HepG2 (cell line): ENCODE measurements around the gene MPZL3. TPM values are rescaled to one million over a fixed set of nuclear protein-coding genes. Genes with fewer than 3 reads are reported as not detected.

ENCODE experiments used
- ATAC-seq: fragments of 200-7000 bp; cut with Tn5 transposase; 3 replicates; pipeline ENCODE4 v1.9.1; 2020; ENCODE audit warnings: mild to moderate bottlenecking, moderate library complexity
- BruUV-seq: library from RNA; stranded (reverse); fragments of 400-500 nt; replicated peaks from 2 replicates; lab custom pipeline; 2021; lab: Mats Ljungman, UMichigan
- CTCF ChIA-PET: fragments of 300-600 bp; formaldehyde crosslinking; extraction: SDS; loops from one replicate; lab custom pipeline; 2021; ENCODE audit warnings: low total read pairs, inconsistent platforms, low intra/inter-chr PET ratio; lab: Yijun Ruan, JAX
- POLR2A ChIA-PET: fragments of 350-600 bp; sonication (Branson Sonifier 250); formaldehyde crosslinking; loops from one replicate; lab custom pipeline; 2020; ENCODE audit warnings: antibody characterized with exemption, inconsistent platforms; lab: Yijun Ruan, JAX
- DNase-seq: peaks from one replicate; pipeline ENCODE4 v3.0.0-alpha.2; 2015; ENCODE audit warnings: low spot score
- FAIRE-seq: peaks from 3 replicates; lab custom pipeline; 2011; peaks lifted over from hg19 to GRCh38; lab: Jason Lieb, UNC
- H2AFZ ChIP-seq: one replicate; pipeline ENCODE4 v1.6.1; 2011; ENCODE audit warnings: low read length, inconsistent platforms
- H3K27ac ChIP-seq: fragments of 300-600 bp; 3 replicates; pipeline ENCODE4 v1.8.0; 2011; ENCODE audit warnings: mixed run types, mild to moderate bottlenecking, mixed read lengths, low read length, inconsistent platforms; ENCODE audit not compliant: insufficient read depth; ENCODE audit errors: extremely low read length
- H3K27me3 ChIP-seq, 2 experiments: fragments of 200-600 bp in 1 of 2; 2 replicates in 1 of 2; 3 replicates in 1 of 2; pipeline versions ENCODE4 v1.6.0 to v1.8.0; 2011; ENCODE audit warnings: low read length in 2 of 2, mild to moderate bottlenecking in 2 of 2, moderate library complexity in 2 of 2, inconsistent platforms in 1 of 2; ENCODE audit not compliant: insufficient read depth in 2 of 2, control insufficient read depth in 1 of 2
- H3K36me3 ChIP-seq, 2 experiments: fragments of 200-600 bp in 1 of 2; replicated peaks in 1 of 2; 2 replicates in 1 of 2; 3 replicates in 1 of 2; pipeline versions ENCODE4 v1.5.1 to v1.8.0; 2011; ENCODE audit warnings: low read length in 2 of 2, inconsistent platforms in 1 of 2; ENCODE audit not compliant: insufficient read depth in 2 of 2, control insufficient read depth in 1 of 2
- H3K4me1 ChIP-seq: 2 replicates; pipeline ENCODE4 v1.5.1; 2012; ENCODE audit warnings: low read length, inconsistent platforms; ENCODE audit not compliant: insufficient read depth
- H3K4me2 ChIP-seq: 2 replicates; pipeline ENCODE4 v1.6.0; 2011; ENCODE audit warnings: low read depth, low read length, inconsistent platforms
- H3K4me3 ChIP-seq, 3 experiments: fragments of 200-600 bp in 1 of 3; sonication (generic), shearing (Covaris generic) in 1 of 3; replicated peaks in 1 of 3; 2 replicates each; pipeline ENCODE4 v1.5.1; 2011 to 2016; ENCODE audit warnings: low read length in 3 of 3, inconsistent platforms in 2 of 3, low read depth in 2 of 3, mild to moderate bottlenecking in 2 of 3, control low read depth in 1 of 3, mixed read lengths in 1 of 3; ENCODE audit not compliant: insufficient read depth in 1 of 3
- H3K79me2 ChIP-seq: one replicate; pipeline ENCODE4 v1.6.1; 2011; ENCODE audit warnings: low read length, inconsistent platforms; ENCODE audit not compliant: insufficient read depth
- H3K9ac ChIP-seq: 2 replicates; pipeline ENCODE4 v1.6.0; 2011; ENCODE audit warnings: mild to moderate bottlenecking, low read depth, low read length, inconsistent platforms; ENCODE audit not compliant: insufficient read depth
- H3K9me3 ChIP-seq: 2 replicates; pipeline ENCODE4 v1.5.1; 2012; ENCODE audit warnings: mild to moderate bottlenecking, low read length
- H4K20me1 ChIP-seq: 2 replicates; pipeline ENCODE4 v1.6.0; 2011; ENCODE audit warnings: inconsistent platforms, mild to moderate bottlenecking, low read length, moderate library complexity; ENCODE audit not compliant: insufficient read depth
- ATAD3A ChIP-seq: sonication (generic); formaldehyde crosslinking; IDR thresholded peaks from 2 replicates; pipeline ENCODE4 v1.4.0; 2020; ENCODE audit warnings: missing genetic modification reagents
- HNF4G ChIP-seq, 2 experiments: sonication (generic) in 1 of 2; formaldehyde crosslinking in 1 of 2; IDR thresholded peaks; 2 replicates each; pipeline versions ENCODE4 v1.4.0 to v1.6.1; 2011 to 2020; ENCODE audit warnings: borderline replicate concordance in 2 of 2, low read depth in 2 of 2, mild to moderate bottlenecking in 2 of 2, low read length in 1 of 2, missing genetic modification reagents in 1 of 2, moderate library complexity in 1 of 2
- HNRNPLL ChIP-seq: fragments of 200-400 bp; formaldehyde crosslinking; IDR thresholded peaks from 2 replicates; pipeline ENCODE4 v1.6.1; 2017; ENCODE audit warnings: mild to moderate bottlenecking, low read depth, low read length; ENCODE audit not compliant: poor library complexity, severe bottlenecking
- MTF1 ChIP-seq: sonication (generic); formaldehyde crosslinking; IDR thresholded peaks from 2 replicates; pipeline ENCODE4 v1.5.0; 2020; ENCODE audit warnings: missing genetic modification reagents
- NFE2L2 ChIP-seq: fragments of 150-350 bp; IDR thresholded peaks from 2 replicates; pipeline ENCODE4 v1.6.1; 2014; ENCODE audit warnings: low read length
- SRF ChIP-seq: IDR thresholded peaks from 2 replicates; pipeline ENCODE4 v1.6.1; 2011; ENCODE audit warnings: mild to moderate bottlenecking, low read depth, low read length, moderate library complexity
- TEAD3 ChIP-seq: optimal IDR thresholded peaks from 2 replicates; pipeline ENCODE3; 2016; ENCODE audit warnings: borderline replicate concordance
- ZBTB3 ChIP-seq: sonication (generic); formaldehyde crosslinking; IDR thresholded peaks from 2 replicates; pipeline ENCODE4 v1.4.0; 2020; ENCODE audit warnings: low read depth, mild to moderate bottlenecking, moderate library complexity, missing genetic modification reagents, borderline replicate concordance
- ZMAT3 ChIP-seq: sonication (generic); formaldehyde crosslinking; conservative IDR thresholded peaks from 2 replicates; pipeline ENCODE4 v1.7.0; 2021; ENCODE audit warnings: missing genetic modification reagents
- ZNF142 ChIP-seq: sonication (generic); formaldehyde crosslinking; IDR thresholded peaks from 2 replicates; pipeline ENCODE4 v1.4.0; 2020; ENCODE audit warnings: missing genetic modification reagents
- ZNF280D ChIP-seq: sonication (generic); formaldehyde crosslinking; IDR thresholded peaks from 2 replicates; pipeline ENCODE4 v1.5.1; 2020; ENCODE audit warnings: mild to moderate bottlenecking, missing genetic modification reagents
- ZNF343 ChIP-seq: sonication (generic); formaldehyde crosslinking; IDR thresholded peaks from 2 replicates; pipeline ENCODE4 v1.4.0; 2020; ENCODE audit warnings: mild to moderate bottlenecking, missing genetic modification reagents
- ZNF546 ChIP-seq: sonication (generic); formaldehyde crosslinking; conservative IDR thresholded peaks from 2 replicates; pipeline ENCODE4 v1.8.1; 2023; ENCODE audit warnings: mild to moderate bottlenecking, missing genetic modification reagents
- ZNF563 ChIP-seq: sonication (generic); formaldehyde crosslinking; IDR thresholded peaks from 2 replicates; pipeline ENCODE4 v1.8.0; 2022; ENCODE audit warnings: mild to moderate bottlenecking, moderate library complexity, missing genetic modification reagents
- ZNF598 ChIP-seq: sonication (generic); formaldehyde crosslinking; IDR thresholded peaks from 2 replicates; pipeline ENCODE4 v1.5.1; 2020; ENCODE audit warnings: mild to moderate bottlenecking, missing genetic modification reagents, borderline replicate concordance
- WGBS: methylation state at CpG from one replicate; pipeline ENCODE4 v1.1.6; 2017; ENCODE audit warnings: low lambda C conversion rate; 5-methylcytosine and 5-hydroxymethylcytosine counted together
- in situ Hi-C: cut with HindIII; loops from 2 replicates; pipeline ENCODE4 v1.10.0; 2017; ENCODE audit warnings: low pct_unique_long_range_greater_than_20kb; ENCODE audit not compliant: extremely low pct_ligation_motif_present
- intact Hi-C: fragments of 100-400 bp; cut with micrococcal nuclease; formaldehyde crosslinking; loops from one replicate; pipeline ENCODE4 v1.10.0; 2022; ENCODE audit not compliant: unreplicated experiment
- polyA plus RNA-seq, 8 experiments: library from polyadenylated mRNA; depleted of rRNA in 3 of 8; stranded (reverse) in 7 of 8; unstranded in 1 of 8; fragments of >200 nt; fragmentation: Illumina TruSeq in 4 of 8; extraction: Trizol in 4 of 8; gene quantifications; 2 replicates each; pipeline versions ENCODE4 v1.2.1 to v1.2.3, GENCODE V29; 2011 to 2016; ENCODE audit warnings: low read depth in 4 of 8, missing spikeins in 1 of 8, mixed read lengths in 1 of 8; ENCODE audit not compliant: insufficient read depth in 1 of 8
- total RNA-seq, 5 experiments: library from RNA; depleted of rRNA; stranded (reverse); fragments of >200 nt; fragmentation: Illumina TruSeq; extraction: Trizol; gene quantifications; 2 replicates each; pipeline ENCODE4 v1.2.3, GENCODE V29; 2016; ENCODE audit warnings: low read depth in 1 of 5

MPZL3 gene
- total and polyA plus RNA-seq, 2 of the 13 experiments (the other 11 are each of a cell fraction or from before 2014, with no cell fraction given) = 5.3 to 9.3 TPM

GRCh38 chr11:118180300-118180703 lies 71.9 kb downstream of the MPZL3 start (continued):
- TF ChIP-seq HNF4G (IDR thresholded peaks at IDR 0.05; ENCODE audit: borderline replicate concordance, low read depth, low read length) (no peak), HNF4G (CRISPR knock-in tag; IDR thresholded peaks at IDR 0.05; ENCODE audit: borderline replicate concordance, low read depth) (no peak), NFE2L2 (no peak), SRF (no peak), ZNF563 (CRISPR knock-in tag) (no peak), TEAD3 (CRISPR knock-in tag) (no peak), ZNF280D (no peak), MTF1 (no peak), ATAD3A (CRISPR knock-in tag) (no peak)

- Histone ChIP-seq H3K79me2 (no peaks in the 10 kb centered on the region), H3K36me3 (no peaks in the 10 kb centered on the region), H4K20me1 (no peaks in the 10 kb centered on the region), H2AFZ (no peak overlapping the region), H3K9me3 (no peaks in the 10 kb centered on the region), H3K9ac (no peak overlapping the region), H3K27me3 (peaks cover 1 to 16% of the 10 kb centered on the region in 2 experiments; a peak in 1 of 5 replicates), H3K4me3 (no peak overlapping the region), H3K4me2 (no peak overlapping the region), H3K27ac (no peak overlapping the region), H3K4me1 (peaks cover 51% of the 10 kb centered on the region)
- no peak for ATAC-seq
- ChIA-PET CTCF (no interaction called here), POLR2A (no interaction called here)
- intact Hi-C loops = no loop called here
- WGBS = 93% methylated on average over 4 of the region's 4 CpGs
- in situ Hi-C loops = no loop called here
- no peak for TF ChIP-seq ZNF343 (CRISPR knock-in tag)
- TF ChIP-seq ZMAT3 (CRISPR knock-in tag) = no peak
- TF ChIP-seq ZNF546 = no peak
- peak; percentile 99 for TF ChIP-seq ZNF142 (CRISPR knock-in tag)
- no peak for TF ChIP-seq ZBTB3 (CRISPR knock-in tag)
- no peak for TF ChIP-seq ZNF598 (CRISPR knock-in tag)
- TF ChIP-seq HNRNPLL = no peak
- DNase-seq = no peak
- no peak for FAIRE-seq
- no TSS peak for BruUV-seq
Observed at GRCh38 chr11:118176778-118177134, 75.4 kb downstream of the MPZL3 start.
